COLO829 (cell line): ENCODE data around the gene PLCB4.

Source experiments
- DNase-seq: peaks from one replicate; pipeline ENCODE4 v3.0.0; 2012; ENCODE audit warnings: low spot score

PLCB4 gene

GRCh38 chr20:9103955-9104354 lies 35.1 kb downstream of the PLCB4 start:
- no peak for DNase-seq

GRCh38 chr20:9108260-9108659 lies 39.4 kb downstream of the PLCB4 start:
- DNase-seq = no peak

GRCh38 chr20:9109566-9109965 lies 40.7 kb downstream of the PLCB4 start:
- DNase-seq = no peak

- no peak for DNase-seq
These were observed 41.5 kb downstream of the PLCB4 start for GRCh38 chr20:9110365-9110764.

GRCh38 chr20:9110916-9111432 lies 42.1 kb downstream of the PLCB4 start:
- DNase-seq = no peak

- peak; percentile 57 for DNase-seq
These were observed 43.9 kb downstream of the PLCB4 start for GRCh38 chr20:9112541-9113515.

GRCh38 chr20:9114709-9115108 lies 45.8 kb downstream of the PLCB4 start:
- no peak for DNase-seq

- no peak for DNase-seq
These were observed 48.7 kb downstream of the PLCB4 start for GRCh38 chr20:9117548-9117947.

GRCh38 chr20:9119776-9120175 lies 50.9 kb downstream of the PLCB4 start:
- peak; percentile 81 for DNase-seq

- DNase-seq = no peak
These were observed 52.3 kb downstream of the PLCB4 start for GRCh38 chr20:9121211-9121610.

- no peak for DNase-seq
These were observed 53.7 kb downstream of the PLCB4 start for GRCh38 chr20:9122571-9122970.

- DNase-seq = peak; percentile 76
These were observed 57.6 kb downstream of the PLCB4 start for GRCh38 chr20:9126527-9126926.

- no peak for DNase-seq
These were observed 59.7 kb downstream of the PLCB4 start for GRCh38 chr20:9128568-9128967.

- peak; percentile 87 for DNase-seq
These were observed 60.9 kb downstream of the PLCB4 start for GRCh38 chr20:9129756-9130155.

GRCh38 chr20:9130521-9130920 lies 61.6 kb downstream of the PLCB4 start:
- DNase-seq = peak; percentile 88

- DNase-seq = no peak
These were observed 63.0 kb downstream of the PLCB4 start for GRCh38 chr20:9131841-9132240.

- no peak for DNase-seq
These were observed 65.5 kb downstream of the PLCB4 start for GRCh38 chr20:9134346-9134745.

- DNase-seq = no peak
These were observed 67.2 kb downstream of the PLCB4 start for GRCh38 chr20:9136114-9136513.

GRCh38 chr20:9137001-9137400 lies 68.1 kb downstream of the PLCB4 start:
- no peak for DNase-seq

GRCh38 chr20:9139106-9139833 lies 70.4 kb downstream of the PLCB4 start:
- no peak for DNase-seq

- DNase-seq = no peak
These were observed 71.4 kb downstream of the PLCB4 start for GRCh38 chr20:9140162-9140760.

GRCh38 chr20:9141070-9141469 lies 72.2 kb downstream of the PLCB4 start:
- DNase-seq = no peak

- no peak for DNase-seq
These were observed 73.0 kb downstream of the PLCB4 start for GRCh38 chr20:9141921-9142320.
